Measurements from ENCODE around the gene RAB3C. TPM values are rescaled to one million over a fixed set of nuclear protein-coding genes. Genes with fewer than 3 reads are reported as not detected.

Gene RAB3C
- total RNA-seq, 4 donors from 2014 or later, result 0.09 to 0.38 (median 0.21) TPM; not detected in 1

DNA sequence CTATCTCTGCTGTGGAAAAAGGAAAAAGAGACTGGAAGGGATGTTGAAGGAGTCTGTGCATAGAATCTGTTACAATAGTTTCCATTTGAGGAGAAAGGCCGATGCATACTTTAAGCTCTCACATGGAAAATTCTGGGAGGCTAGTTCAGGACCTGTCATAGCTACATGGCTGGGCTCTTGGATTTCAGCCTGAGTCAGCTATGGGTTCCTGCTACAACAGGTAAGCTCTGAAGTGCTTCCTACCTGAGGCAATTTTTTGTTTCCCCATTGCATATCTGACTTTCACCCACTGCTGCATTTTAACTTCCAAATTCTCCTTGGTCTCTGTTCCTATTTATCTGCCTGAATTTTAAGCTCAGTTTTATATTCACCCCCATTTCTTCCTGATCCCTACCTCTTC, 310.7 kb downstream of the RAB3C start:
- no peak overlapping the region for H3K4me3 ChIP-seq
- H3K27me3 ChIP-seq, result no peaks in the 10 kb centered on the region
- peaks cover 0 to 15% (median 0%) of the 10 kb centered on the region in 3 donors for H3K4me1 ChIP-seq
- WGBS, 2 donors, result 33 to 50% methylated on average over 1 of the region's 1 CpG
- intact Hi-C loops (cut with DNase I), result no loop called here
- H3K9me3 ChIP-seq, result no peaks in the 10 kb centered on the region
- H3K36me3 ChIP-seq, result no peaks in the 10 kb centered on the region
- DNase-seq, result no peak
- H3K27ac ChIP-seq, result no peak overlapping the region
- TF ChIP-seq, protein P1, sequence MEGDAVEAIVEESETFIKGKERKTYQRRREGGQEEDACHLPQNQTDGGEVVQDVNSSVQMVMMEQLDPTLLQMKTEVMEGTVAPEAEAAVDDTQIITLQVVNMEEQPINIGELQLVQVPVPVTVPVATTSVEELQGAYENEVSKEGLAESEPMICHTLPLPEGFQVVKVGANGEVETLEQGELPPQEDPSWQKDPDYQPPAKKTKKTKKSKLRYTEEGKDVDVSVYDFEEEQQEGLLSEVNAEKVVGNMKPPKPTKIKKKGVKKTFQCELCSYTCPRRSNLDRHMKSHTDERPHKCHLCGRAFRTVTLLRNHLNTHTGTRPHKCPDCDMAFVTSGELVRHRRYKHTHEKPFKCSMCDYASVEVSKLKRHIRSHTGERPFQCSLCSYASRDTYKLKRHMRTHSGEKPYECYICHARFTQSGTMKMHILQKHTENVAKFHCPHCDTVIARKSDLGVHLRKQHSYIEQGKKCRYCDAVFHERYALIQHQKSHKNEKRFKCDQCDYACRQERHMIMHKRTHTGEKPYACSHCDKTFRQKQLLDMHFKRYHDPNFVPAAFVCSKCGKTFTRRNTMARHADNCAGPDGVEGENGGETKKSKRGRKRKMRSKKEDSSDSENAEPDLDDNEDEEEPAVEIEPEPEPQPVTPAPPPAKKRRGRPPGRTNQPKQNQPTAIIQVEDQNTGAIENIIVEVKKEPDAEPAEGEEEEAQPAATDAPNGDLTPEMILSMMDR (IDR thresholded peaks at IDR 0.05), result no peak
- TF ChIP-seq POLR2A (IDR thresholded peaks at IDR 0.05), result no peak

DNA sequence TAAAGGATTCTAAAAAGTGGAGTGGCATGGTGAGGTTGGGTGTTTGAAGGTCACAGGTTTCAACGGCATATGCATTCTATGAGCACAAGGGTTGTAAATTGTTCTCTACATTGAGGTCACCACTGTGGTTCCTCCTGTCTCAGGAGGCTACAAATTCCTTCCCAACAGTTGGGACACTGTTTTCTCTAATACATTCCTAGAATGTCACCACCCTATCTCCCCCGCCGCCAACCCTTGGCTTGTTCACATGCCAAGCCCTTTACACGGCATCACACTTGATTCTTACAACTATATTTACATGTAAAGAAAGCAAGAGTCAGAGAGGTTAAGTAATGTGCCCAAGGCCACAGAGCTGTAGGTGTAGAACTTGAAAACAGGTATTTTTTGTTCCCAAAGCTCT, 315.1 kb downstream of the RAB3C start:
- intact Hi-C loops (cut with DNase I), result no loop called here
- Histone ChIP-seq H3K4me1 (peaks cover 0 to 4% (median 0%) of the 10 kb centered on the region in 3 donors), H3K36me3 (no peaks in the 10 kb centered on the region), H3K27ac (no peak overlapping the region), H3K4me3 (no peak overlapping the region), H3K9me3 (no peaks in the 10 kb centered on the region), H3K27me3 (no peaks in the 10 kb centered on the region)
- no peak for TF ChIP-seq POLR2A (IDR thresholded peaks at IDR 0.05)
- TF ChIP-seq, protein P1 (IDR thresholded peaks at IDR 0.05), result no peak
- no peak for DNase-seq
- whole genome bisulfite sequencing, 2 donors, result 90 to 91% methylated on average over 4 of the region's 4 CpGs

DNA sequence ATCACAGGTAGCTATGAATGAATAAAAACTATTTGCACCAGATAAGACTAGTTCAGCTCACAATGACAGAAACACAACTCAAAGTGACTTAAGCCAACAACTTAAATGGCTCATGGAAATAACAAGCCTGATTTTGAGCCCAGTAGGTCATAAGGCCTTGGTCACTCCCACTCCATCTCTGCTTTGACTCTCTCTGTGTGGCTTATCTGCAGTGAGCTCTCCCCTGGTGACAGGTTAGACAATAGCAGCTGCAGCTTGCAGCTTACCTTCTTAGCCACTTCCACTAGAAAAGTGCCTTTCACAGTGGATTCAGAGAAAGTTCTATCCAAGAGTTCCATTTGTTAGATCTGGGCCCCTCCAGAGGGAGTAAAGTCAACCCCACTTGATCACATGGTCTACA, 315.7 kb downstream of the RAB3C start:
- TF ChIP-seq, protein P1 (IDR thresholded peaks at IDR 0.05), result no peak
- no peak for TF ChIP-seq POLR2A (IDR thresholded peaks at IDR 0.05)
- H3K4me1 ChIP-seq, result peaks cover 0 to 4% (median 0%) of the 10 kb centered on the region in 3 donors
- intact Hi-C loops (cut with DNase I), result no loop called here
- no peak for DNase-seq
- no peaks in the 10 kb centered on the region for H3K36me3 ChIP-seq
- H3K27me3 ChIP-seq, result no peaks in the 10 kb centered on the region
- no peaks in the 10 kb centered on the region for H3K9me3 ChIP-seq
- no peak overlapping the region for H3K27ac ChIP-seq
- H3K4me3 ChIP-seq, result no peak overlapping the region

DNA sequence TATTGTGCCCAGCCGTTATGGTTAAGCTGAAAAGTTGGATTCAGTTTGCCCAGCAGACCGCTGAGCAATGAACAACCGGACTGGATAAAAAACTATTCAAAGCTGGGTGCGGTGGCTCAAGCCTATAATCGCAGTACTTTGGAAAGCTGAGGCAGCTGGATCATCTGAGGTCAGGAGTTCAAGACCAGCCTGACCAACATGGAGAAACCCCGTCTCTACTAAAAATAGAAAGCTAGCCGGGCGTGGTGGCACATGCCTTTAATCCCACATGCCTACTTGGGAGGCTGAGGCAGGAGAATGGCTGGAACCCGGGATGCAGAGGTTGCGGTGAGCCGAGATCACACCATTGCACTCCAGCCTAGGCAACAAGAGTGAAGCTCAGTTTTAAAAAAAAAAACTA, 318.4 kb downstream of the RAB3C start:
- no peaks in the 10 kb centered on the region for H3K27me3 ChIP-seq
- 85 to 88% methylated on average over 10 to 11 of the region's 11 CpGs for WGBS, 2 donors
- no peak for DNase-seq

DNA sequence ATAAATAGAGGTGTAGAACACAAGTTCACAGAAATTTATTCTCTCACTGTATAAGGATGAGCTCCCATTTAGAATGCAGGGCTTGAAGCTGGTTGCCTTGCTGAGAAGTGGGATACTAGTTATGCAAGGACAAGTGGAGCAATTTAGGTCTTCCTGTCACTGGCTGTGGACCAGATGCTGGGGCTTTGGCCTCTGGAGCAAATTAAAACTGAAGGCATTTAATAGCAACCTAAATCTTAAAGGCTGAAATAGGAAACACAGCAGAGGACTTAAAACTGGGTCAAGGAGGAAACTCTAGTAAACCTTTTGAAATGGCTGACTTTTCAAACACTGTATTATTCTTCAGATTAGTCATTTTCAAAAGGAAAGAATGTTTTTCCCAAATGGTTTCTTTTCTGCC, 319.4 kb downstream of the RAB3C start:
- Histone ChIP-seq H3K27me3 (no peaks in the 10 kb centered on the region), H3K9me3 (peaks cover 0 to 5% (median 5%) of the 10 kb centered on the region in 3 donors), H3K36me3 (no peaks in the 10 kb centered on the region), H3K4me1 (no peaks in the 10 kb centered on the region), H3K4me3 (no peak overlapping the region), H3K27ac (no peak overlapping the region)
- no peak for DNase-seq
- intact Hi-C loops (cut with DNase I), result no loop called here
- no peak for TF ChIP-seq POLR2A (IDR thresholded peaks at IDR 0.05)
- TF ChIP-seq, protein P1 (IDR thresholded peaks at IDR 0.05), result no peak

More for the DNA sequence above, 318.4 kb downstream of the RAB3C start:
- H3K27ac ChIP-seq, result no peak overlapping the region
- H3K36me3 ChIP-seq, result no peaks in the 10 kb centered on the region
- H3K4me3 ChIP-seq, result no peak overlapping the region
- intact Hi-C loops (cut with DNase I), result no loop called here
- peaks cover 0 to 3% (median 2%) of the 10 kb centered on the region in 3 donors for H3K9me3 ChIP-seq
- H3K4me1 ChIP-seq, result no peaks in the 10 kb centered on the region
- TF ChIP-seq, protein P1 (IDR thresholded peaks at IDR 0.05), result no peak
- no peak for TF ChIP-seq POLR2A (IDR thresholded peaks at IDR 0.05)
